Psoas muscle (tissue), 8 donors: ENCODE measurements around the gene OPA3. TPM values are rescaled to one million over a fixed set of nuclear protein-coding genes. Genes with fewer than 3 reads are reported as not detected.
"Not testable (repeated sequence)": the region's sequence is repeated elsewhere in the genome, so short reads cannot be mapped to it uniquely, and the experiment has no call there.

ENCODE experiments used
- ATAC-seq, 4 donors: fragments of 200-7000 bp; cut with Tn5 transposase; one replicate each; pipeline ENCODE4 v1.9.1; 2020; ENCODE audit warnings: moderate library complexity in 3 of 4, mild to moderate bottlenecking in 2 of 4
- DNase-seq, 2 donors: peaks; one replicate each; pipeline ENCODE4 v3.0.0-alpha.2; 2020
- H3K27ac ChIP-seq: fragments of 200-600 bp; one replicate; pipeline ENCODE4 v1.8.0; 2022
- H3K27me3 ChIP-seq, 3 donors: fragments of 200-600 bp in 1 of 3; one replicate each; pipeline versions ENCODE4 v1.6.1 to v1.8.0; 2013 to 2022; ENCODE audit warnings: low read length in 2 of 3, mild to moderate bottlenecking in 2 of 3, moderate library complexity in 1 of 3; ENCODE audit not compliant: insufficient read depth in 3 of 3
- H3K36me3 ChIP-seq, 2 donors: fragments of 200-600 bp in 1 of 2; one replicate each; pipeline versions ENCODE4 v1.6.1 to v1.8.0; 2013 to 2022; ENCODE audit warnings: low read depth in 1 of 2, mild to moderate bottlenecking in 1 of 2, moderate library complexity in 1 of 2; ENCODE audit not compliant: insufficient read depth in 1 of 2
- H3K4me1 ChIP-seq: fragments of 200-600 bp; one replicate; pipeline ENCODE4 v1.8.0; 2022
- H3K4me3 ChIP-seq: fragments of 200-600 bp; one replicate; pipeline ENCODE4 v1.8.0; 2022; ENCODE audit warnings: mild to moderate bottlenecking
- H3K9me3 ChIP-seq: fragments of 200-600 bp; one replicate; pipeline ENCODE4 v1.8.0; 2022
- CTCF ChIP-seq: fragments of 200-600 bp; IDR thresholded peaks from one replicate; pipeline ENCODE4 v1.8.0; 2022; ENCODE audit warnings: antibody characterized with exemption
- WGBS, 3 donors: extraction: QIAGEN DNeasy Blood & Tissue Kit; methylation state at CpG; one replicate each; pipeline versions ENCODE4 v1.1.6 to v1.1.7; 2013; 5-methylcytosine and 5-hydroxymethylcytosine counted together
- intact Hi-C, 2 donors: fragments of 100-400 bp; cut with DNase I; formaldehyde crosslinking; loops; one replicate each; pipeline versions ENCODE4 v1.11.0 to v1.14.2; 2022
- polyA plus RNA-seq, 3 donors: library from polyadenylated mRNA; stranded (reverse); fragments of 200-250 nt; gene quantifications; one replicate each; pipeline ENCODE4 v1.2.3, GENCODE V29; 2013
- total RNA-seq, 4 donors: library from RNA; stranded (reverse); fragmentation: NEBNext Ultra II Directional in 2 of 4; extraction: Animal tissue kit (Norgen Biotek cat#: 25700) in 2 of 4; gene quantifications; one replicate each; pipeline versions ENCODE4 v1.2.1 to v1.2.4, GENCODE V29; 2021 to 2023
- donor health status: healthy with polysubstance abuse.
- donor health status: DM: no; HTN: no; CAD: no; lungs with moderate emphysema.
- donor health status: Bipolar disorder and iron deficiency.
- donor health status: healthy.
- donor health status: DM: yes; HTN: yes; CAD: no.
- donor health status: DM: no; HTN: no; CAD: no.
- donor health status: DM: no; HTN: no; CAD: no.
- donor health status: DM: yes; HTN: yes; CAD: no.

Gene OPA3
- total and polyA plus RNA-seq, 7 donors, result 9.1 to 27.6 (median 15.8) TPM

DNA sequence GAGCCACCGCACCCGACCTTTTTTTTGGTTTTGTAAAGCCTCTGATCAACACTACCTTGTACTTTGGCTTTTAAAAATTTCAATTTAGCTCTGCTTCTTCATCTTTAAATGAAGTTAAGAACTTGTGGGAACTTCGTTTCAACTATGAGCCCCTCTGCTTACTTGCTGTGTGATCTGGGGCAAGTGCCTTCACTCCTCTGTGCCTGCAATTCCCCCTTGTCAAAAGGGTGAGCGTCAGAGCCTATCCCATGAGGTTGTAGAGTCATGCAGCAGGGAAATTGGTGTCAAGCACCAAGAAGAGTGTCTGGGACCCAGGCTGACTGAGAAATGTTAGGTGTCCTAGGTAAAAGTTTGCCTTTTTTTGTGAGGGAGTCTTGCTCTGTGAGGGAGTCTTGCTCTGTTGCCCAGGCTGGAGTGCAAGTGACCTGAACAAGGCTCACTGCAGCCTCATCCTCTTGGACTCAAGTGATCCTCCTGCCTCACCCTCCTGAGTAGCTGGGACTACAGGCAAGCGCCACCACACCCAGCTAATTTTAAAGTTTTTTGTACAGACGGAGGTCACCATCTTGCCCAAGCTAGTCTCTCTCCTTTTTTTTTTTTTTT is 71.6 kb downstream of the OPA3 start:
- Histone ChIP-seq H3K27ac (no peak overlapping the region), H3K27me3 (no peaks in the 10 kb centered on the region), H3K36me3 (peaks cover 0 to 5% of the 10 kb centered on the region in 2 donors), H3K4me1 (peaks cover 15% of the 10 kb centered on the region), H3K4me3 (no peak overlapping the region), H3K9me3 (no peaks in the 10 kb centered on the region)
- DNase-seq (no peak), ATAC-seq (no peak)
- no peak for TF ChIP-seq CTCF
- intact Hi-C loops, result no loop called here
- 86 to 89% (median 87%) methylated on average over 6 of the region's 6 CpGs for WGBS, 3 donors

DNA sequence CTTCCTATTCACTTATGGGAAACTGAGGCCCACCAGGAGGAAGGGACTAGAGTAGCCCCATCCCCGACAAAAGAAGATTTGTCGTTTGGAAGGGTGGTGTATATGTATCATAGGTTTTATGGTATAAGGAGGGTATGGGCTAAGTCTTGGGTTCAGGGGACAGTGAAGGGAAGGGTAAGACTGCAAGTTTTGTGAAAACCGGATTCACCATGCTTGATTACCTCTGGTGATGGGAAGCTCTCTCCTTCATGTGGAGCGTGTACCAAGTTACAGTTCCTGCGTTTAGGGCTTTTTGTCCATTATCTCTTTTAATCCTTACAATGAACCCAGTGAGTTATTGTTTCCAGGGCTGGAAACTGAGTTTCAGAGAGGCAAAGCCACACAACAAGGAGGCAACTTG is 73.5 kb downstream of the OPA3 start:
- ATAC-seq, result no peak
- Histone ChIP-seq H3K27ac (no peak overlapping the region), H3K4me1 (peaks cover 15% of the 10 kb centered on the region), H3K36me3 (no peaks in the 10 kb centered on the region), H3K9me3 (no peaks in the 10 kb centered on the region), H3K4me3 (no peak overlapping the region), H3K27me3 (no peaks in the 10 kb centered on the region)
- 86 to 88% (median 88%) methylated on average over 5 of the region's 5 CpGs for WGBS, 3 donors
- DNase-seq, result no peak
- TF ChIP-seq CTCF, result no peak
- intact Hi-C loops, result no loop called here

DNA sequence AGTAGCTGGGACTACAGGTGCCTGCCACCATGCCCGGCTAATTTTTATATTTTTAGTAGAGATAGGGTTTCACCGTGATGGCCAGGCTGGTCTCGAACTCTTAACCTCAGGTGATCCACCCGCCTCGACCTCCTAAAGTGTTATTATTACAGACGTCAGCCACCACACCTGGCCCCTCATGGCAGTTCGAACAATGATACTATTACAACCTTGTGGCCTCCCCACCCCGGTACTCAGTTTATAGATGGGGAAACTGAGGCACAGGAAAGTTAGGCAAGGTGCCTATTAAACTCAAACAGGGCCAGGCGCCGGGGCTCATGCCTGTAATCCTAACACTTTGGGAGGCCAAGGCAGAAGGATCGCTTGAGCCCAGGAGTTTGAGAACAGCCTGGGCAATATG is 74.2 kb downstream of the OPA3 start:
- Histone ChIP-seq H3K4me1 (peaks cover 15% of the 10 kb centered on the region), H3K4me3 (peak overlapping the region; percentile 100), H3K27ac (peak overlapping the region; percentile 93)
- H3K9me3 ChIP-seq, H3K27me3 ChIP-seq, ATAC-seq, H3K36me3 ChIP-seq, intact Hi-C loops, DNase-seq: not testable (repeated sequence)
- WGBS, 3 donors, result 69 to 77% (median 69%) methylated on average over 11 of the region's 11 CpGs

- Histone ChIP-seq H3K36me3 (no peaks in the 10 kb centered on the region), H3K9me3 (no peaks in the 10 kb centered on the region), H3K27me3 (no peaks in the 10 kb centered on the region), H3K4me1 (peaks cover 12% of the 10 kb centered on the region), H3K27ac (peak overlapping the region; percentile 93), H3K4me3 (peak overlapping the region; percentile 100)
- DNase-seq, result no peak
- no peak for ATAC-seq
- WGBS, 3 donors, result 19 to 32% (median 23%) methylated on average over 3 of the region's 3 CpGs
- no peak for TF ChIP-seq CTCF
- intact Hi-C loops, result no loop called here
Measured at GRCh38 chr19:45509692-45510015, 74.9 kb downstream of the OPA3 start.

GRCh38 chr19:45508861-45509691 is 75.5 kb downstream of the OPA3 start:
- Histone ChIP-seq H3K27me3 (no peaks in the 10 kb centered on the region), H3K36me3 (no peaks in the 10 kb centered on the region), H3K27ac (peak overlapping the region; percentile 93), H3K9me3 (no peaks in the 10 kb centered on the region), H3K4me3 (peak overlapping the region; percentile 100), H3K4me1 (peaks cover 8% of the 10 kb centered on the region)
- DNase-seq, result peak; percentile 80 to 84
- TF ChIP-seq CTCF, result no peak
- ATAC-seq, result peak; percentile 6 to 28 (median 13)
- WGBS, 3 donors, result 16 to 19% (median 17%) methylated on average over 18 to 28 of the region's 28 CpGs
- intact Hi-C loops, result no loop called here
